Fibroblast of mammary gland (primary cell): ENCODE measurements around the gene ZNF213.

Experiments used
- DNase-seq: peaks from one replicate; pipeline ENCODE4 v3.0.0-alpha.2; 2010; ENCODE audit warnings: low read depth
- H3K4me3 ChIP-seq: 2 replicates; pipeline ENCODE4 v1.5.1; 2011; ENCODE audit warnings: low read depth, mild to moderate bottlenecking, low read length, moderate library complexity; ENCODE audit not compliant: control insufficient read depth
- CTCF ChIP-seq: conservative IDR thresholded peaks from 2 replicates; pipeline ENCODE4 v1.5.1; 2011; ENCODE audit warnings: low read depth, low read length, inconsistent platforms; ENCODE audit not compliant: control insufficient read depth, insufficient read depth

Gene ZNF213

DNA sequence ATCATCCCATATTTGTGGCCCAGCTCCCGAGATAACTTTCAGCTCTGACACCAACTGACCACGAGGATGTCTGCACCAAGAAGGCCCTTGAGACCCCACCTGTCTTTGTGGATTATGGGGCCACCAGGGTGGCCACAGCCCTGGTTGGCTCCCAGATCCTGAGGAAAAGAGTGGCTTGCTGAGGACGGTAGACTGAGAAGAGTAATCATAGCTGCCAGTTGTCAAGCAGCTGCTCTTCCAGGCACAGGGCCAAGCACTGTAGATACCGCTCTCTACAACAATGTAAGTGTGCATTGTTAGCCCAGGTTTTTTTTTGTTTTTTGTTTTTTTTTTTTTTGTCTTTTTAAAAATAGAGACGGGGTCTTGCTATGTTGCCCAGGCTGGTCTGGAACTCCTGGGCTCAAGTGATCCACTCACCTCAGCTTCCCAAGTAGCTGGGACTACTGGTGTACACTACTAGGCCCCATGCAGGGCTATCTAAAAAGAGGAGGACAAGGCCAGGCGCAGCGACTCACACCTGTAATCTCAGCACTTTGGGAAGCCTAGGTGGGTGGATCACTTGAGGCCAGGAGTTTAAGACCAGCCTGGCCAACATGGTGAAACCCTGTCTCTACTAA is 12.9 kb upstream of the ZNF213 start:
- TF ChIP-seq CTCF: no peak
- H3K4me3 ChIP-seq: no peak overlapping the region

GRCh38 chr16:3122926-3123570 is 11.8 kb upstream of the ZNF213 start:
- DNase-seq: peak; percentile 42
- no peak for TF ChIP-seq CTCF
- no peak overlapping the region for H3K4me3 ChIP-seq

More for the DNA sequence above, 12.9 kb upstream of the ZNF213 start:
- DNase-seq: no peak

DNA sequence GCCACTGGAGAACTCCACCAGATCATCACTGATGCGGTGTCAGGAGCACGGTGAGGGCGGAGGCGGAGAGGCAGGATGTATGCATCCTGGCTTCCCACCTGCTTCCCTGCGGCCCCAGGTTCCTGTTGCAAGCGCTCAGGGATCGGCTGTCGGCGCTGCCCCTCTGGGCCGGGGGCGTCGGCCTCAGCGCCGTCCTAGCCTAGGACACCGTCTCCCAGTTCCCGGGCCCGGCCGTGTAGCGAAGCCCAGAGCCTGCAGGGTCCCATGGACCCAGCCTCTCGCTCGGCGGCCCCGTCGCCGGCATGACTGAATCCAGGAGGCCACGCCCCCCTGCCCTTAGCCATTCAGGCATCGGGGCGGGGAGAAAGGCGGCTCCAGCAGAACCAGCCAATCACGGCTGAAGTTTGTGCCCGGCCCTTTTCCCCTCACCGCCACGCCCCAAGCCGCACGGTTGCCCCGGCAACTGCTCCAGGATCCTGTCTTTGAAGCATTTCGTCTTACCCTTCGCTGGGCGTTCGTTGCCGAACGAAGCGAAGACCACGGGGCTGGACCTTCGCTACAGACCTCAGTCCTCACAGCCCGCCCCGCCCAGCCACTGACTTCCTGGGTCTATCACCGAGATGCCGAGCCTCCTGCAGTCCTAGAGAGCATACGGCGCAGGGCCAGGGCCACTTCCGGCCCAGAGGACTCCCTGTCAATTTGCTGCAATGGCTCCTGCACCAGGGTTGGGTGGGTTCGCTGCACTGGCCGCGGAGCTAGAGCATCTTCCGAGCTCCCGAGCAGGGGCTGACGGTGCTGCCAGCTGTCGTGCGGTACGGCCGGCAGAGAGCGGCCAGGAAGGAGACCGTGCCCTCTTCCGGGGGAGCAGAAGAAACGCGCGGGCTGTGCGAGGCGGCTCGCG is 10.6 kb upstream of the ZNF213 start:
- peak; percentile 27 for TF ChIP-seq CTCF
- H3K4me3 ChIP-seq: peak overlapping the region; percentile 84
- peak; percentile 90 for DNase-seq

DNA sequence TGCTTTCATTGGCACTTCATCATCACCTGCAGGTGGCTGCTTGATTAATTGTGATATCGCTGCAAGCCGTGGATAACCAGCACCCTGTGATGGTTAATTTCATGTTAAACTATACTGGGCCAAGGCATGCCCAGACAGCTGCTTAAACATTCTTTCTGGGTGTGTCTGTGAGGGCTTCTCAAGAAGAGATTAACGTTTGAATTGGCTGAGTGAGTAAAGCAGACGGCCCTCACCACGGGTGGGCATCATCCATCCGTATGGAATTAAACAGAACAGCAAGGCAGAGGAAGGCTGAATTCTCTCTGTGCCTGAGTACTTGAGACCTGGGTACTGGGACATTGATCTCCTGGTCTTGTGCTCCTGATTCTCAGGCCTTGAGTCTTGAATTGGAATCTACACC is 7.1 kb upstream of the ZNF213 start:
- DNase-seq: no peak
- TF ChIP-seq CTCF: no peak

GRCh38 chr16:3129137-3130131 is 5.4 kb upstream of the ZNF213 start:
- peak overlapping the region; percentile 48 for H3K4me3 ChIP-seq
- peak; percentile 89 for DNase-seq
- TF ChIP-seq CTCF: peak; percentile 96

More for the DNA sequence above, 7.1 kb upstream of the ZNF213 start:
- no peak overlapping the region for H3K4me3 ChIP-seq
